Psoas muscle (tissue), 8 donors: ENCODE results near the gene FMNL2. TPM values are rescaled to one million over a fixed set of nuclear protein-coding genes. Genes with fewer than 3 reads are reported as not detected.
A peak's percentile ranks its signal among the peaks of the same experiment; 100 is the strongest.

ENCODE experiments used
- ATAC-seq, 4 donors: fragments of 200-7000 bp; cut with Tn5 transposase; one replicate each; pipeline ENCODE4 v1.9.1; 2020; ENCODE audit warnings: moderate library complexity in 3 of 4, mild to moderate bottlenecking in 2 of 4
- DNase-seq, 2 donors: peaks; one replicate each; pipeline ENCODE4 v3.0.0-alpha.2; 2020
- H3K27ac ChIP-seq: fragments of 200-600 bp; one replicate; pipeline ENCODE4 v1.8.0; 2022
- H3K27me3 ChIP-seq, 3 donors: fragments of 200-600 bp in 1 of 3; one replicate each; pipeline versions ENCODE4 v1.6.1 to v1.8.0; 2013 to 2022; ENCODE audit warnings: low read length in 2 of 3, mild to moderate bottlenecking in 2 of 3, moderate library complexity in 1 of 3; ENCODE audit not compliant: insufficient read depth in 3 of 3
- H3K36me3 ChIP-seq, 2 donors: fragments of 200-600 bp in 1 of 2; one replicate each; pipeline versions ENCODE4 v1.6.1 to v1.8.0; 2013 to 2022; ENCODE audit warnings: low read depth in 1 of 2, mild to moderate bottlenecking in 1 of 2, moderate library complexity in 1 of 2; ENCODE audit not compliant: insufficient read depth in 1 of 2
- H3K4me1 ChIP-seq: fragments of 200-600 bp; one replicate; pipeline ENCODE4 v1.8.0; 2022
- H3K4me3 ChIP-seq: fragments of 200-600 bp; one replicate; pipeline ENCODE4 v1.8.0; 2022; ENCODE audit warnings: mild to moderate bottlenecking
- H3K9me3 ChIP-seq: fragments of 200-600 bp; one replicate; pipeline ENCODE4 v1.8.0; 2022
- CTCF ChIP-seq: fragments of 200-600 bp; IDR thresholded peaks from one replicate; pipeline ENCODE4 v1.8.0; 2022; ENCODE audit warnings: antibody characterized with exemption
- WGBS, 3 donors: extraction: QIAGEN DNeasy Blood & Tissue Kit; methylation state at CpG; one replicate each; pipeline versions ENCODE4 v1.1.6 to v1.1.7; 2013; 5-methylcytosine and 5-hydroxymethylcytosine counted together
- intact Hi-C, 2 donors: fragments of 100-400 bp; cut with DNase I; formaldehyde crosslinking; loops; one replicate each; pipeline versions ENCODE4 v1.11.0 to v1.14.2; 2022
- polyA plus RNA-seq, 3 donors: library from polyadenylated mRNA; stranded (reverse); fragments of 200-250 nt; gene quantifications; one replicate each; pipeline ENCODE4 v1.2.3, GENCODE V29; 2013
- total RNA-seq, 4 donors: library from RNA; stranded (reverse); fragmentation: NEBNext Ultra II Directional in 2 of 4; extraction: Animal tissue kit (Norgen Biotek cat#: 25700) in 2 of 4; gene quantifications; one replicate each; pipeline versions ENCODE4 v1.2.1 to v1.2.4, GENCODE V29; 2021 to 2023
- donor health status: healthy with polysubstance abuse.
- donor health status: DM: no; HTN: no; CAD: no; lungs with moderate emphysema.
- donor health status: Bipolar disorder and iron deficiency.
- donor health status: healthy.
- donor health status: DM: yes; HTN: yes; CAD: no.
- donor health status: DM: no; HTN: no; CAD: no.
- donor health status: DM: no; HTN: no; CAD: no.
- donor health status: DM: yes; HTN: yes; CAD: no.

FMNL2 gene
- total and polyA plus RNA-seq, 7 donors = 6.6 to 18.2 (median 11.0) TPM

DNA sequence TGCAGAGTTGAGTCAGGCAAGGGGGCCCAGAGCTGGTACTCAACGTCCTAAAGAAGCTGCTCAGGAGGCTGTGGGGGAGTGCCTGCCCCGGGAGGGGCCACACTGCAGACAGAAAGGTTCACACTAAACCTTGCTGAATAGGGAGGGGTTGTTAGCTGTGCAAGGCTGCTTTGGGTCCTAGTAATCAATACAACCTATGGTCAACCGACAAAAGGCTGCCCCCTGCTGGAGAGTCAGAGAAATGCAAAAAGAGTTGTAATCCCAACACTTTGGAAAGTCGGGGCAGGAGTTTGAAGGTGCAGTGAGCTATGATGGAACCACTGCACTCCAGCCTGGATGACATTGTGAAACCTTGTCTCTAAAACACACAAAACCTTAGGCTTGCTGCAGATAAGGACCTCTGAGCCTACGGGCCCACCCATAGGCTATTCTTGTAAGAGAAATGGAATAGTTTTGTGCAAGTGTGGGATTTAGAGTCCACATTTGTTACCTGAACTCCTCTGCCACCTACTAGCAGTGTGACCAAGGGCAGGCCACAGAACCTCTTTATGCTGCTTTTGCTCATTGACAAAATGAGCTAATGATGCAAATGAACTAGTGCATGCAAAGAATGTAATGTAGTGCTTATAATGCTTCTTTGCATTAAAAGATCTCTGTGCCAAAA lies 300.8 kb downstream of the FMNL2 start:
- H3K9me3 ChIP-seq = no peaks in the 10 kb centered on the region
- no peaks in the 10 kb centered on the region for H3K27me3 ChIP-seq
- ATAC-seq (peak; percentile 54 to 85 (median 66)), DNase-seq (peak; percentile 35 to 59)
- H3K4me1 ChIP-seq = peaks cover 4% of the 10 kb centered on the region
- no peak overlapping the region for H3K27ac ChIP-seq
- peaks cover 23 to 82% of the 10 kb centered on the region in 2 donors for H3K36me3 ChIP-seq
- H3K4me3 ChIP-seq = no peak overlapping the region
- TF ChIP-seq CTCF = peak; percentile 84
- intact Hi-C loops = loop anchor here (2.0 to 10.0 kb wide), 4 partner anchors 211 to 601 kb away; no protein-coding TSS in a partner anchor
- WGBS, 3 donors = 31 to 42% (median 32%) methylated on average over 5 of the region's 5 CpGs

- Histone ChIP-seq H3K27ac (no peak overlapping the region), H3K9me3 (no peaks in the 10 kb centered on the region), H3K4me1 (peaks cover 4% of the 10 kb centered on the region), H3K4me3 (no peak overlapping the region), H3K27me3 (no peaks in the 10 kb centered on the region), H3K36me3 (peaks cover 22 to 84% of the 10 kb centered on the region in 2 donors)
- no peak for TF ChIP-seq CTCF
- intact Hi-C loops = loop anchor here (2.0 to 10.0 kb wide), 4 partner anchors 212 to 602 kb away; no protein-coding TSS in a partner anchor
- DNase-seq (no peak), ATAC-seq (no peak)
- WGBS, 3 donors = 92 to 94% (median 94%) methylated on average over 7 of the region's 7 CpGs
These were observed 302.3 kb downstream of the FMNL2 start for GRCh38 chr2:152637251-152637650.

DNA sequence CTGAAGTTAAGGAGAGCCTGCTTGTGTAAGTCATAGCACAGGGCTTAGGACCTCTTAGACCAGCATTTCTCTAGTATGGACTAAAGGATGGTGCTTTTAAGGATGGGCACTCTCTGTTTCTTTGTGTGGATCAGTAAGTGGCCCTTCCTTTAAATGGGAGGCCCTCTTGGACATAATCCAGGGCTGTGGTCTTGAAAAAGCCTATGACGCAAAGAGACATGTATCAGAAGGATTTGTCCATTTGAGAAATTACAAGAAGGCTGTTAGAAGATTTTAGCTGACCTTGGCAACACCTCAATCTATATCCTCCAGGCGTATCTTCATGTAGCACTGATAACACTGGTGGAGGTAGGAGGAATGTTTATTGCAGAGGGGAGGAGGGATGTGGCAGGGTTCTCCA lies 303.1 kb downstream of the FMNL2 start:
- intact Hi-C loops = loop anchor here (5.0 to 10.0 kb wide), 3 partner anchors 213 to 603 kb away; no protein-coding TSS in a partner anchor
- Histone ChIP-seq H3K4me1 (peaks cover 4% of the 10 kb centered on the region), H3K27me3 (no peaks in the 10 kb centered on the region), H3K36me3 (peaks cover 19 to 84% of the 10 kb centered on the region in 2 donors), H3K4me3 (no peak overlapping the region), H3K9me3 (no peaks in the 10 kb centered on the region), H3K27ac (no peak overlapping the region)
- ATAC-seq (no peak), DNase-seq (no peak)
- 90 to 100% (median 96%) methylated on average over 2 of the region's 2 CpGs for WGBS, 3 donors
- no peak for TF ChIP-seq CTCF

DNA sequence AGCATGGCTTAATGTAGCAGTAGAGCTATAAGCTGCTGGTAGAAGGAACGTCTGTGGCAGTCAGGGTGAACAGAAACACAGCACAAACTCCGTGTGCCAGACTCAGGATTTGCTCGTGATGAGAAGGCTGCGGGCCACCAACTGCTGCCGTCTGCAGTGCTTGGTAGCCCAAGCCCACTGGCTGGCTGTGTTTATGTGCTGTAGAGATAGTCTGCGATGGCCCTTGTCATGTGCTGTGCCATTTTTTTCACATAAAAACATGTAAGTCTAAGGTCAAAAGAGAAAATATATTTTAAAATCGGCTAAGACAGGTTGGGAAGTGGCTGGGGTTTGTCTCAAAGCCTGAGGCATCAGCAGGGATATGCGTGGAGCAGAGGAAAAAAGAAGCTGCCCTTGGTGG lies 303.6 kb downstream of the FMNL2 start:
- H3K4me3 ChIP-seq = no peak overlapping the region
- no peak for TF ChIP-seq CTCF
- peaks cover 19 to 84% of the 10 kb centered on the region in 2 donors for H3K36me3 ChIP-seq
- no peak for ATAC-seq
- H3K27me3 ChIP-seq = no peaks in the 10 kb centered on the region
- intact Hi-C loops = loop anchor here (5.0 to 10.0 kb wide), 3 partner anchors 214 to 604 kb away; no protein-coding TSS in a partner anchor
- peaks cover 4% of the 10 kb centered on the region for H3K4me1 ChIP-seq
- no peaks in the 10 kb centered on the region for H3K9me3 ChIP-seq
- no peak overlapping the region for H3K27ac ChIP-seq
- 76 to 82% (median 79%) methylated on average over 8 of the region's 8 CpGs for WGBS, 3 donors
- no peak for DNase-seq
